ENCODE measurements around the gene VDR.

DNA sequence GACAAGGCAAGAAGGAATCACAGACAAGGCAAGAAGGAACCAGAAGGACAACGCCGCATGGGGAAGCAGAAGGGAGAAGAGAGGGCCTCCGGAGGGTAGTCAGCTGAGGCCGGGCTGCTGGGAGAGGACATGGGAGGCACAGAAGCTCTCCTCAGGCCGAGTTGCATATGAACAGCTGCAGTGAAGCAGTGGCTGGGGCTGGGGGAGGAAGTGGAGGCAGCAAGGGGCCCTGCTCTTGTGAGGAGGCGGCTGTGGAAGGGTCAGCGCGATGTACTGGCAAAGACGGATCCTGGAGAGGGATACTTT is 36.6 kb upstream of the VDR start:
- TF ChIP-seq, protein P1, sequence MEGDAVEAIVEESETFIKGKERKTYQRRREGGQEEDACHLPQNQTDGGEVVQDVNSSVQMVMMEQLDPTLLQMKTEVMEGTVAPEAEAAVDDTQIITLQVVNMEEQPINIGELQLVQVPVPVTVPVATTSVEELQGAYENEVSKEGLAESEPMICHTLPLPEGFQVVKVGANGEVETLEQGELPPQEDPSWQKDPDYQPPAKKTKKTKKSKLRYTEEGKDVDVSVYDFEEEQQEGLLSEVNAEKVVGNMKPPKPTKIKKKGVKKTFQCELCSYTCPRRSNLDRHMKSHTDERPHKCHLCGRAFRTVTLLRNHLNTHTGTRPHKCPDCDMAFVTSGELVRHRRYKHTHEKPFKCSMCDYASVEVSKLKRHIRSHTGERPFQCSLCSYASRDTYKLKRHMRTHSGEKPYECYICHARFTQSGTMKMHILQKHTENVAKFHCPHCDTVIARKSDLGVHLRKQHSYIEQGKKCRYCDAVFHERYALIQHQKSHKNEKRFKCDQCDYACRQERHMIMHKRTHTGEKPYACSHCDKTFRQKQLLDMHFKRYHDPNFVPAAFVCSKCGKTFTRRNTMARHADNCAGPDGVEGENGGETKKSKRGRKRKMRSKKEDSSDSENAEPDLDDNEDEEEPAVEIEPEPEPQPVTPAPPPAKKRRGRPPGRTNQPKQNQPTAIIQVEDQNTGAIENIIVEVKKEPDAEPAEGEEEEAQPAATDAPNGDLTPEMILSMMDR (IDR thresholded peaks at IDR 0.05) = no peak
- TF ChIP-seq EP300 (IDR thresholded peaks at IDR 0.05) (no peak), POLR2A (IDR thresholded peaks at IDR 0.05) (no peak)

Measured in suprapubic skin (tissue), 3 donors.